ENCODE data around the gene MKX.

DNA sequence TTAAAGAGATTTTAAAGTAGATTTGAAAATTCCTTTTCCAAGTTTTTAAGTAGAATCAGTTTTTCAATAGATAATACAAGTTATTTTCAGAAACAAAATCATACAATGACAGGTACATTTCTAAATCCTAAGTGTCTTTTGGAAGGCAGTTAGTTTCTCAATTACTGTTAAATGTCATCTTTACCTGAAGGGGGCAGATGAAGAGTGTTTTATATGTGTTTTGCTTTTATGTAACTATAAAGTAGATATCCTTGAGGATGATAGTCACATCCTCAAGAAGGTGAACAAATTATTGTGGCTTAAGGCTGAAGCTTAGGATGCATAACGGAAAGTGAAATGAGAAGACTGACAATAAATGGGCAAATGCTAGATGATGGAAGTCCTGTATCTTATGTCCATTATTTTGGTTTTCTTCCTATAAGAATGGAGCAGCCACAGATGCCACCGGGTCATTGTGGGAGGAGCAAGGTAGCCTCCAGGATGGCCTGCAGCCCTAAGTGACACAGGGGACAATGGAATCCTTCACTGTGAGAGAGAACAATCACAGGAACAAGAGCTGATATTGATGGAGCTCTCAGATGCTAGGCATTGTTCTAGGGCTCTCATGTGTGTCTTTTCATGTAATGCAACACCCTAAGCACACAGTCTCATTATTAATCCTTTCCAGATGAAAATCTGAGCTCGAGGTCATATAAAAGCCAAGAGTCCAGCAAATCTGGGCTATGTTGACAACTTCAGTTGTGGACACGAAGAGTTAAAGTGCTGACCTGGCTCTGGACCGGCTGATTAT, 14.1 kb upstream of the MKX start:
- TF ChIP-seq, protein P1, sequence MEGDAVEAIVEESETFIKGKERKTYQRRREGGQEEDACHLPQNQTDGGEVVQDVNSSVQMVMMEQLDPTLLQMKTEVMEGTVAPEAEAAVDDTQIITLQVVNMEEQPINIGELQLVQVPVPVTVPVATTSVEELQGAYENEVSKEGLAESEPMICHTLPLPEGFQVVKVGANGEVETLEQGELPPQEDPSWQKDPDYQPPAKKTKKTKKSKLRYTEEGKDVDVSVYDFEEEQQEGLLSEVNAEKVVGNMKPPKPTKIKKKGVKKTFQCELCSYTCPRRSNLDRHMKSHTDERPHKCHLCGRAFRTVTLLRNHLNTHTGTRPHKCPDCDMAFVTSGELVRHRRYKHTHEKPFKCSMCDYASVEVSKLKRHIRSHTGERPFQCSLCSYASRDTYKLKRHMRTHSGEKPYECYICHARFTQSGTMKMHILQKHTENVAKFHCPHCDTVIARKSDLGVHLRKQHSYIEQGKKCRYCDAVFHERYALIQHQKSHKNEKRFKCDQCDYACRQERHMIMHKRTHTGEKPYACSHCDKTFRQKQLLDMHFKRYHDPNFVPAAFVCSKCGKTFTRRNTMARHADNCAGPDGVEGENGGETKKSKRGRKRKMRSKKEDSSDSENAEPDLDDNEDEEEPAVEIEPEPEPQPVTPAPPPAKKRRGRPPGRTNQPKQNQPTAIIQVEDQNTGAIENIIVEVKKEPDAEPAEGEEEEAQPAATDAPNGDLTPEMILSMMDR (IDR thresholded peaks at IDR 0.05; ENCODE audit: insufficient read depth, low read depth, low read length) = peak; percentile 3
- no peak for TF ChIP-seq EZH2 (IDR thresholded peaks at IDR 0.05; ENCODE audit: insufficient read depth, low read length)
